Fibroblast of pulmonary artery (primary cell): ENCODE measurements around the gene MYT1.

ENCODE experiments used
- DNase-seq: peaks from one replicate; pipeline ENCODE4 v3.0.0-alpha.2; 2010; ENCODE audit warnings: low read depth
- H3K4me3 ChIP-seq: replicated peaks from 2 replicates; pipeline ENCODE4 v1.5.1; 2011; ENCODE audit warnings: low read depth, mild to moderate bottlenecking, control low read depth, low read length, moderate library complexity
- CTCF ChIP-seq: IDR thresholded peaks from 2 replicates; pipeline ENCODE4 v1.5.1; 2011; ENCODE audit warnings: mild to moderate bottlenecking, control low read depth, low read length, inconsistent platforms; ENCODE audit errors: missing control alignments

MYT1 gene

GRCh38 chr20:64148581-64148980, 15.7 kb upstream of the MYT1 start:
- DNase-seq = no peak
- H3K4me3 ChIP-seq = no peak overlapping the region
- no peak for TF ChIP-seq CTCF

- TF ChIP-seq CTCF = no peak
- no peak overlapping the region for H3K4me3 ChIP-seq
- no peak for DNase-seq
Observed at GRCh38 chr20:64149141-64149540, 15.1 kb upstream of the MYT1 start.

- H3K4me3 ChIP-seq = no peak overlapping the region
- no peak for DNase-seq
Observed at GRCh38 chr20:64149809-64150560, 14.3 kb upstream of the MYT1 start.

GRCh38 chr20:64150756-64151632, 13.3 kb upstream of the MYT1 start:
- TF ChIP-seq CTCF = no peak
- DNase-seq = no peak
- H3K4me3 ChIP-seq = no peak overlapping the region

More at GRCh38 chr20:64149809-64150560, 14.3 kb upstream of the MYT1 start:
- TF ChIP-seq CTCF = no peak

DNA sequence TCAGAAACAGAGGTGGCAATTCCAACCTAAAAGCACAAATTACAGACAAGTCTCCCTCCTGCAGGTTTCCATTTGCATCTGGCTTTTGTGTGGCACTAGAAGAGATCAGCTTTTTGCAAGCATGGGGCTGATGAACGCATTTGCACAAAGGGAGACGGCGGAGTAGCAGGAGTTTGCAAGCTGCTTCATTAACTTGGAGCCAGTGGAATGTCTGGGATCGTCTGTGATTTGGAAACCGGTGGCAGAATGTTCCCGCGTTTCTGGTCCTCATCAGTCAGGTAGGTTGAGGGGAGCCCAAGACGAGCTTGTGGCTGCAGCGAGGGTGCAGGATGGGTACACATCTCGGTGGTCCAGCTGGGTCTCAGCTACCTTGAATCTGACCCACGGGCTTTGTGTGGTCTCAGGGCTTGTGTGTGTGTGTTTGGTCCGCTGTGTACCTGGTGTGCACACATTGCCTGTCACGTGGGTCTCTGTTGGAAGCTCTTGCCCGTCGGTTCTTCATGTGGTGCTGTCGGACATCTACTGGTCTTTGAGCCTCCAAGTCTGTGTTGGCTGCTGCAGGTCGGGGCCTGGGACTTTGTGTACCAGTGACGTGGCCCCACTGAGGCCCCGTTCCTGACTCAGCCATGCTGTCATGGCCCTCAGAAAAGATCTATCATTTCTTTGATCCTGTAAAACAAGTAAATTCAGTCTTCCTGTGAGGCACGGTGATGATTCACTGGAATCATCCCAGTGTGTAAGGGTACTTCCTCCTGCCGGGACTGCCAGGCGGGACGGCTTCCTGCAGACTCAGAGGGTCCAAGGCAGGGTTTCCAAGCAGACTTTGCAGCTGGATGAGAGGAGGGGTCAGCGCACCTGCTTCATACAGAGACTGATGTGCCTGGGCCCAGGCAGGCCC, 12.4 kb upstream of the MYT1 start:
- no peak for DNase-seq
- H3K4me3 ChIP-seq = no peak overlapping the region
- no peak for TF ChIP-seq CTCF

GRCh38 chr20:64152906-64153305, 11.3 kb upstream of the MYT1 start:
- DNase-seq = no peak
- no peak overlapping the region for H3K4me3 ChIP-seq
- no peak for TF ChIP-seq CTCF
